IMR-90 (cell line): ENCODE measurements around the gene GIT1. TPM values are rescaled to one million over a fixed set of nuclear protein-coding genes. Genes with fewer than 3 reads are reported as not detected.

Source experiments
- ATAC-seq: fragments of 200-7000 bp; cut with Tn5 transposase; 2 replicates; pipeline ENCODE4 v1.9.1; 2020; ENCODE audit warnings: low read depth, mild to moderate bottlenecking, moderate library complexity
- BruUV-seq: library from RNA; stranded (reverse); fragments of 400-500 nt; replicated peaks from 2 replicates; lab custom pipeline; 2021; lab: Mats Ljungman, UMichigan
- CTCF ChIA-PET: fragments of 300-600 bp; formaldehyde crosslinking; extraction: SDS; loops from one replicate; lab custom pipeline; 2021; ENCODE audit warnings: antibody characterized with exemption; lab: Yijun Ruan, JAX
- POLR2A ChIA-PET: fragments of 300-600 bp; sonication (Branson Sonifier 250); formaldehyde crosslinking; loops from one replicate; lab custom pipeline; 2022; ENCODE audit warnings: antibody characterized with exemption; ENCODE audit not compliant: unreplicated experiment; lab: Charles Lee
- DNase-seq: peaks from one replicate; pipeline ENCODE4 v3.0.0; 2013
- H2AFZ ChIP-seq: replicated peaks from 2 replicates; pipeline ENCODE3; 2013; ENCODE audit warnings: low read length, mild to moderate bottlenecking; ENCODE audit not compliant: poor library complexity
- H2AK5ac ChIP-seq: 2 replicates; pipeline ENCODE4 v1.6.1; 2013; ENCODE audit warnings: low read depth, low read length, inconsistent platforms
- H2AK9ac ChIP-seq: replicated peaks from 2 replicates; pipeline ENCODE3; 2013; ENCODE audit warnings: mild to moderate bottlenecking, low read depth, low read length, moderate library complexity; ENCODE audit not compliant: poor library complexity
- H2BK120ac ChIP-seq: 2 replicates; pipeline ENCODE4 v1.6.1; 2013; ENCODE audit warnings: low read depth, low read length, inconsistent platforms
- H2BK15ac ChIP-seq: 3 replicates; pipeline ENCODE4 v1.6.1; 2013; ENCODE audit warnings: low read depth, low read length, inconsistent platforms
- H2BK20ac ChIP-seq: 2 replicates; pipeline ENCODE4 v1.6.1; 2013; ENCODE audit warnings: low read depth, mild to moderate bottlenecking, inconsistent platforms, low read length, moderate library complexity
- H2BK5ac ChIP-seq: 2 replicates; pipeline ENCODE4 v1.6.1; 2013; ENCODE audit warnings: mild to moderate bottlenecking, low read depth, low read length, inconsistent platforms; ENCODE audit not compliant: poor library complexity, severe bottlenecking
- H3K14ac ChIP-seq: replicated peaks from 2 replicates; pipeline ENCODE4 v1.6.1; 2013; ENCODE audit warnings: low read depth, low read length, inconsistent platforms
- H3K18ac ChIP-seq: 2 replicates; pipeline ENCODE4 v1.6.1; 2013; ENCODE audit warnings: low read depth, low read length, control low read depth
- H3K23ac ChIP-seq: 2 replicates; pipeline ENCODE4 v1.6.1; 2013; ENCODE audit warnings: low read depth, low read length, inconsistent platforms
- H3K27ac ChIP-seq: 2 replicates; pipeline ENCODE4 v1.5.1; 2013; ENCODE audit warnings: mild to moderate bottlenecking, control low read depth, low read length; ENCODE audit not compliant: insufficient read depth
- H3K27me3 ChIP-seq: 2 replicates; pipeline ENCODE4 v1.6.1; 2013; ENCODE audit warnings: low read length; ENCODE audit not compliant: control insufficient read depth, insufficient read depth
- H3K36me3 ChIP-seq: 2 replicates; pipeline ENCODE4 v1.6.1; 2013; ENCODE audit warnings: low read length, mixed read lengths; ENCODE audit not compliant: control insufficient read depth, insufficient read depth
- H3K4ac ChIP-seq: 2 replicates; pipeline ENCODE4 v1.6.1; 2013; ENCODE audit warnings: low read depth, low read length, inconsistent platforms
- H3K4me1 ChIP-seq: 2 replicates; pipeline ENCODE4 v1.6.1; 2013; ENCODE audit warnings: low read length, mixed read lengths; ENCODE audit not compliant: control insufficient read depth, insufficient read depth
- H3K4me2 ChIP-seq: 2 replicates; pipeline ENCODE4 v1.6.1; 2013; ENCODE audit warnings: low read depth, mild to moderate bottlenecking, control low read depth, low read length, moderate library complexity
- H3K4me3 ChIP-seq: 2 replicates; pipeline ENCODE4 v1.5.1; 2013; ENCODE audit warnings: low read depth, mild to moderate bottlenecking, control low read depth, low read length, moderate library complexity; ENCODE audit not compliant: insufficient read depth
- H3K56ac ChIP-seq: 2 replicates; pipeline ENCODE4 v1.6.1; 2013; ENCODE audit warnings: low read length, inconsistent platforms; ENCODE audit not compliant: insufficient read depth; ENCODE audit errors: extremely low read depth
- H3K79me1 ChIP-seq, 2 experiments: 2 replicates each; pipeline ENCODE4 v1.6.1; 2013; ENCODE audit warnings: low read length in 2 of 2, inconsistent platforms in 1 of 2, low read depth in 1 of 2
- H3K9ac ChIP-seq: 2 replicates; pipeline ENCODE4 v1.6.1; 2013; ENCODE audit warnings: low read depth, low read length, control low read depth
- H3K9me1 ChIP-seq: 2 replicates; pipeline ENCODE4 v1.6.1; 2013; ENCODE audit warnings: low read length, inconsistent platforms; ENCODE audit not compliant: insufficient read depth
- H3K9me3 ChIP-seq: 2 replicates; pipeline ENCODE4 v1.6.1; 2013; ENCODE audit warnings: low read length; ENCODE audit not compliant: control insufficient read depth, insufficient read depth
- H4K20me1 ChIP-seq: 2 replicates; pipeline ENCODE4 v1.6.1; 2013; ENCODE audit warnings: low read length, inconsistent platforms; ENCODE audit not compliant: insufficient read depth
- H4K5ac ChIP-seq: 2 replicates; pipeline ENCODE4 v1.6.1; 2013; ENCODE audit warnings: mild to moderate bottlenecking, low read depth, low read length, control low read depth
- H4K8ac ChIP-seq, 2 experiments: 2 replicates each; pipeline ENCODE4 v1.6.1; 2013; ENCODE audit warnings: low read depth in 2 of 2, low read length in 2 of 2, control low read depth in 1 of 2, inconsistent platforms in 1 of 2
- H4K91ac ChIP-seq: 2 replicates; pipeline ENCODE4 v1.6.1; 2013; ENCODE audit warnings: low read depth, low read length, inconsistent platforms; ENCODE audit not compliant: insufficient read depth
- BHLHE40 ChIP-seq: fragments of 150-350 bp; IDR thresholded peaks from 2 replicates; pipeline ENCODE4 v1.6.1; 2016; ENCODE audit warnings: mild to moderate bottlenecking, low read depth, low read length
- SMC3 ChIP-seq: fragments of 150-350 bp; IDR thresholded peaks from 2 replicates; pipeline ENCODE4 v1.6.1; 2016; ENCODE audit warnings: low read depth, mild to moderate bottlenecking, antibody characterized with exemption, low read length, moderate library complexity
- WGBS, 2 experiments: methylation state at CpG; one replicate each; pipeline versions ENCODE4 v1.1.5 to v1.1.7; 2013; ENCODE audit warnings: missing lambda C conversion rate in 2 of 2; ENCODE audit not compliant: insufficient read length in 1 of 2; ENCODE audit errors: extremely low coverage in 2 of 2; 5-methylcytosine and 5-hydroxymethylcytosine counted together
- dilution Hi-C: fragments of 300-500 bp; cut with HindIII; formaldehyde crosslinking; loops from one replicate; pipeline ENCODE4 v1.14.3; 2018; ENCODE audit warnings: low sequenced_read_pairs; ENCODE audit not compliant: unreplicated experiment
- in situ Hi-C: fragments of 300-500 bp; cut with MboI; formaldehyde crosslinking; loops from 3 replicates; pipeline ENCODE4 v1.14.3; 2019; ENCODE audit warnings: low sequenced_read_pairs, inconsistent platforms, mixed read lengths
- intact Hi-C: fragments of 100-400 bp; cut with micrococcal nuclease; formaldehyde crosslinking; loops from 2 replicates; pipeline ENCODE4 v1.10.0; 2022
- polyA plus RNA-seq, 3 experiments: library from polyadenylated mRNA; depleted of rRNA; stranded (reverse); fragments of >200 nt; gene quantifications; 2 replicates each; pipeline ENCODE4 v1.2.3, GENCODE V29; 2012; ENCODE audit warnings: low replicate concordance in 1 of 3
- total RNA-seq: library from RNA; depleted of rRNA; stranded (reverse); fragments of >200 nt; gene quantifications from 2 replicates; pipeline ENCODE4 v1.2.3, GENCODE V29; 2012
- TF ChIP-seq, protein P1 (sequence below): fragments of 150-350 bp; IDR thresholded peaks from 2 replicates; pipeline ENCODE4 v1.6.1; 2017; ENCODE audit warnings: mild to moderate bottlenecking, antibody characterized with exemption, low read length, low read depth
- TF ChIP-seq, protein P2 (sequence below): conservative IDR thresholded peaks from 2 replicates; pipeline ENCODE4 v1.5.1; 2012; ENCODE audit warnings: mild to moderate bottlenecking, low read depth, low read length, improper control_type of control experiment

The GIT1 gene
- total and polyA plus RNA-seq, 2 of the 4 experiments (the other 2 are of a cell fraction) = 14.2 to 34.2 TPM

DNA sequence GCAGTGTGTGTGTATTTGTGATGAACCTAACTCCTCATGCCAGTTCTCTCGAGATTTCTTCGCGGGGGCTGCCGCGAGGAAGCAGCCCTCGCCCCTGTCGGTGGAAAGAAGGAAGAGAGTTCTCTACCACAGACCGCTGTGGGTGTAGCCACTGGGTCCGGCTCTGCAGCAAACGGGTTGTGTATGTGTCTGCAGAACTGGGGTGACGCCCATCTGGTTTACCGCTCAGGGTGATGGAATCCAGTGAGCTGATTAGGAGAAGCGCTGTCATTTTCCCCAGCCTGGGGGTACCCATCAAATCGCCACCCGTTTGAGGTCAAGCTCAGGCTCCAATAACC lies 25.6 kb upstream of the GIT1 start:
- 41% methylated on average over 5 of the region's 15 CpGs; no CpG with 5 or more reads in 1 of the 2 experiments for WGBS, 2 experiments
- Histone ChIP-seq H3K14ac (no peak overlapping the region), H3K4me3 (no peak overlapping the region), H3K9me3 (no peaks in the 10 kb centered on the region), H3K18ac (no peak overlapping the region), H2AK9ac (peak overlapping the region; percentile 85), H4K20me1 (peaks cover 6% of the 10 kb centered on the region; the same call in 1 of the 2 replicates), H4K5ac (no peak overlapping the region), H3K36me3 (peaks cover 2% of the 10 kb centered on the region; the same call in 1 of the 2 replicates), H4K91ac (no peak overlapping the region), H2BK15ac (no peak overlapping the region), H3K4ac (no peak overlapping the region), H3K9me1 (peaks cover 11% of the 10 kb centered on the region), H3K79me1 (peaks cover 0 to 6% of the 10 kb centered on the region in 2 experiments; a peak in 1 of 4 replicates), H3K9ac (no peak overlapping the region), H3K4me2 (no peak overlapping the region), H2AFZ (peak overlapping the region; percentile 77), H3K23ac (no peak overlapping the region), H4K8ac (no peak overlapping the region), H3K56ac (no peak overlapping the region), H3K4me1 (peaks cover 2% of the 10 kb centered on the region; the same call in 1 of the 2 replicates), H2BK5ac (no peak overlapping the region), H2BK120ac (no peak overlapping the region), H2AK5ac (no peak overlapping the region), H2BK20ac (no peak overlapping the region), H3K27me3 (no peaks in the 10 kb centered on the region; the same call in 1 of the 2 replicates), H3K27ac (no peak overlapping the region)
- TF ChIP-seq BHLHE40 (no peak), SMC3 (no peak)
- TF ChIP-seq, protein P1, sequence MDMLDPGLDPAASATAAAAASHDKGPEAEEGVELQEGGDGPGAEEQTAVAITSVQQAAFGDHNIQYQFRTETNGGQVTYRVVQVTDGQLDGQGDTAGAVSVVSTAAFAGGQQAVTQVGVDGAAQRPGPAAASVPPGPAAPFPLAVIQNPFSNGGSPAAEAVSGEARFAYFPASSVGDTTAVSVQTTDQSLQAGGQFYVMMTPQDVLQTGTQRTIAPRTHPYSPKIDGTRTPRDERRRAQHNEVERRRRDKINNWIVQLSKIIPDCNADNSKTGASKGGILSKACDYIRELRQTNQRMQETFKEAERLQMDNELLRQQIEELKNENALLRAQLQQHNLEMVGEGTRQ = no peak
- TF ChIP-seq, protein P2, sequence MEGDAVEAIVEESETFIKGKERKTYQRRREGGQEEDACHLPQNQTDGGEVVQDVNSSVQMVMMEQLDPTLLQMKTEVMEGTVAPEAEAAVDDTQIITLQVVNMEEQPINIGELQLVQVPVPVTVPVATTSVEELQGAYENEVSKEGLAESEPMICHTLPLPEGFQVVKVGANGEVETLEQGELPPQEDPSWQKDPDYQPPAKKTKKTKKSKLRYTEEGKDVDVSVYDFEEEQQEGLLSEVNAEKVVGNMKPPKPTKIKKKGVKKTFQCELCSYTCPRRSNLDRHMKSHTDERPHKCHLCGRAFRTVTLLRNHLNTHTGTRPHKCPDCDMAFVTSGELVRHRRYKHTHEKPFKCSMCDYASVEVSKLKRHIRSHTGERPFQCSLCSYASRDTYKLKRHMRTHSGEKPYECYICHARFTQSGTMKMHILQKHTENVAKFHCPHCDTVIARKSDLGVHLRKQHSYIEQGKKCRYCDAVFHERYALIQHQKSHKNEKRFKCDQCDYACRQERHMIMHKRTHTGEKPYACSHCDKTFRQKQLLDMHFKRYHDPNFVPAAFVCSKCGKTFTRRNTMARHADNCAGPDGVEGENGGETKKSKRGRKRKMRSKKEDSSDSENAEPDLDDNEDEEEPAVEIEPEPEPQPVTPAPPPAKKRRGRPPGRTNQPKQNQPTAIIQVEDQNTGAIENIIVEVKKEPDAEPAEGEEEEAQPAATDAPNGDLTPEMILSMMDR = no peak
- dilution Hi-C loops (no loop called here), intact Hi-C loops (no loop called here), in situ Hi-C loops (no loop called here)
- DNase-seq (no peak), ATAC-seq (peak; percentile 1; the same call in 1 of the 2 replicates)
- ChIA-PET POLR2A (no interaction called here), CTCF (no interaction called here)
- no TSS peak for BruUV-seq
